AG09309 (cell line): Measurements from ENCODE around the gene SFXN2.

Experiments used
- DNase-seq: peaks from one replicate; pipeline ENCODE4 v3.0.0-alpha.2; 2010; ENCODE audit warnings: low read depth
- H3K4me3 ChIP-seq: 2 replicates; pipeline ENCODE4 v1.5.1; 2011; ENCODE audit warnings: mild to moderate bottlenecking, low read depth, low read length, moderate library complexity; ENCODE audit not compliant: control insufficient read depth
- CTCF ChIP-seq: IDR thresholded peaks from 2 replicates; pipeline ENCODE4 v1.5.1; 2011; ENCODE audit warnings: mild to moderate bottlenecking, low read depth, low read length, inconsistent platforms; ENCODE audit not compliant: insufficient read depth, control insufficient read depth; ENCODE audit errors: missing control alignments

Gene SFXN2

GRCh38 chr10:102720775-102721301 lies 6.4 kb downstream of the SFXN2 start:
- no peak overlapping the region for H3K4me3 ChIP-seq
- no peak for DNase-seq
- TF ChIP-seq CTCF = no peak

- TF ChIP-seq CTCF = no peak
- no peak for DNase-seq
- H3K4me3 ChIP-seq = no peak overlapping the region
Observed at GRCh38 chr10:102721954-102722353, 7.5 kb downstream of the SFXN2 start.

- no peak for DNase-seq
- no peak for TF ChIP-seq CTCF
- H3K4me3 ChIP-seq = no peak overlapping the region
Observed at GRCh38 chr10:102723989-102724388, 9.6 kb downstream of the SFXN2 start.

- no peak overlapping the region for H3K4me3 ChIP-seq
- DNase-seq = no peak
- TF ChIP-seq CTCF = no peak
Observed at GRCh38 chr10:102726274-102726673, 11.8 kb downstream of the SFXN2 start.

- no peak for TF ChIP-seq CTCF
- no peak overlapping the region for H3K4me3 ChIP-seq
- no peak for DNase-seq
Observed at GRCh38 chr10:102727037-102727818, 12.8 kb downstream of the SFXN2 start.

- no peak overlapping the region for H3K4me3 ChIP-seq
- peak; percentile 96 for TF ChIP-seq CTCF
Observed at GRCh38 chr10:102729029-102730026, 14.9 kb downstream of the SFXN2 start.

More at GRCh38 chr10:102729029-102730026, 14.9 kb downstream of the SFXN2 start:
- no peak for DNase-seq
